ENCODE results near the gene BCAP29. TPM values are rescaled to one million over a fixed set of nuclear protein-coding genes. Genes with fewer than 3 reads are reported as not detected.

BCAP29 gene
- total RNA-seq, 6 donors from 2014 or later = 29.6 to 97.0 (median 62.2) TPM

DNA sequence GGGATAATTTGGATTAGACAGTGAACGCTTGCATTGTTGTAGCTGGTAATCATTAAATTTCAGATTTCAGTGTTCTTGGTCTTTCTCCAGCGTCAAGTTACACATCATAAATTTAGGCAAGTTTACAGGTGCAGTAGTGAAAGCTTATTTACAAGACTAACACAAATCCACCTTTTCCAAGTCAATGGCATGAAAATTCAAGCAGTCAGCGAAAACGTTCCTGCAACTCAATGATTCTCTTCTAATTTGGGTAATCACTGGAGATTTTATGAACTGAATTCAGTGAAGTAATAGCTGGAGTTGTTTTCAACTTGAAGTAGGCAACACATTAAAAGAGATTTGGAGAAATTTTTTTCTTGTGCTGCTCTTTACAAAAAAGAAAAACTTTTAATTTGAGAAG lies 17.9 kb downstream of the BCAP29 start:
- TF ChIP-seq POLR2A (IDR thresholded peaks at IDR 0.05) = no peak
- TF ChIP-seq, protein P1, sequence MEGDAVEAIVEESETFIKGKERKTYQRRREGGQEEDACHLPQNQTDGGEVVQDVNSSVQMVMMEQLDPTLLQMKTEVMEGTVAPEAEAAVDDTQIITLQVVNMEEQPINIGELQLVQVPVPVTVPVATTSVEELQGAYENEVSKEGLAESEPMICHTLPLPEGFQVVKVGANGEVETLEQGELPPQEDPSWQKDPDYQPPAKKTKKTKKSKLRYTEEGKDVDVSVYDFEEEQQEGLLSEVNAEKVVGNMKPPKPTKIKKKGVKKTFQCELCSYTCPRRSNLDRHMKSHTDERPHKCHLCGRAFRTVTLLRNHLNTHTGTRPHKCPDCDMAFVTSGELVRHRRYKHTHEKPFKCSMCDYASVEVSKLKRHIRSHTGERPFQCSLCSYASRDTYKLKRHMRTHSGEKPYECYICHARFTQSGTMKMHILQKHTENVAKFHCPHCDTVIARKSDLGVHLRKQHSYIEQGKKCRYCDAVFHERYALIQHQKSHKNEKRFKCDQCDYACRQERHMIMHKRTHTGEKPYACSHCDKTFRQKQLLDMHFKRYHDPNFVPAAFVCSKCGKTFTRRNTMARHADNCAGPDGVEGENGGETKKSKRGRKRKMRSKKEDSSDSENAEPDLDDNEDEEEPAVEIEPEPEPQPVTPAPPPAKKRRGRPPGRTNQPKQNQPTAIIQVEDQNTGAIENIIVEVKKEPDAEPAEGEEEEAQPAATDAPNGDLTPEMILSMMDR (IDR thresholded peaks at IDR 0.05) = no peak
- H3K27me3 ChIP-seq = no peaks in the 10 kb centered on the region
- H3K4me1 ChIP-seq = peaks cover 0 to 9% (median 4%) of the 10 kb centered on the region in 4 donors
- DNase-seq = no peak
- ATAC-seq (ENCODE audit: low FRiP score in 2 of 2) = no peak
- H3K4me3 ChIP-seq = no peak overlapping the region
- no peaks in the 10 kb centered on the region for H3K9me3 ChIP-seq
- H3K27ac ChIP-seq = no peak overlapping the region
- WGBS, 2 donors = 93 to 97% methylated on average over 4 of the region's 4 CpGs
- H3K36me3 ChIP-seq = peaks cover 0 to 68% (median 14%) of the 10 kb centered on the region in 4 donors

DNA sequence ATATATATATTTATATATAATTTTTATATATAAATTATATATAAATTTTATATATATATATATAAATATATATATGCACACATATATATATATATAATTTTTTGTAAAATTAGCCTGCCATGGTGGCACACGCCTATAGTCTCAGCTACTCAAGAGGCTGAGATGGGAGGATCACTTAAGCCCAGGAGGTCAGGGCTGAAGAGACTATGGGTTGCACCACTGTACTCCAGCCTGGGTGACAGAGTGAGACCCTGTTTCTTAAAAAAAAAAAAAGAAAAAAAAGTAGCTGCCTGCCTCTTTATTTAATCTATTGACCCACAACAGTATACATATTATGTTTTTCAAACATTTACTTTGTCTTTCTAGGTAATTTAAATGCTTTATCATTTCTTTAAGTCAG lies 19.2 kb downstream of the BCAP29 start:
- Histone ChIP-seq H3K9me3 (no peaks in the 10 kb centered on the region), H3K27ac (no peak overlapping the region), H3K27me3 (no peaks in the 10 kb centered on the region), H3K4me3 (no peak overlapping the region), H3K36me3 (peaks cover 0 to 67% (median 14%) of the 10 kb centered on the region in 4 donors), H3K4me1 (peaks cover 0 to 9% (median 4%) of the 10 kb centered on the region in 4 donors)
- 96 to 100% methylated on average over 1 of the region's 1 CpG for WGBS, 2 donors
- ATAC-seq (ENCODE audit: low FRiP score in 2 of 2) (no peak), DNase-seq (no peak)
- TF ChIP-seq POLR2AphosphoS5 (IDR thresholded peaks at IDR 0.05) (no peak), EP300 (IDR thresholded peaks at IDR 0.05) (no peak), POLR2A (IDR thresholded peaks at IDR 0.05) (no peak)
- TF ChIP-seq, protein P1 (IDR thresholded peaks at IDR 0.05) = no peak

DNA sequence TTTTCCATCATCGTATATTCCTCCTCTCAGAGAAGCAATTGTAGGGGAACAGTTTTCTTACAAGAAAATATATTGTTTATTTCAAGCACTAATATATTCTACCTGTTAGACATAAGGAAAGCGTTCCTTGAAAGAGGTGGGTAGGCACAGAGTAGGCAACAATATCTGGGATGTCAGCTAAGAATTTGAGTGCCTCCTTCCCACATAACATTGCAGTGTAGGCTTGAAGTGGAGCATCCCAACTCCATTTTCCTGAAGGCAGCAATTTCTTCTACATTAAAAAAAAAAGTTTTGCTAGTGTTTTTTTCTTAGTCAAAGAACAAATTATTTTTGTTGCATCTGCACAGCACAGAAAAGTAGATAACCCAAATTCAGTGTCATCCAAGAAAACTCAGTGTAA lies 20.8 kb downstream of the BCAP29 start:
- peaks cover 0 to 62% (median 9%) of the 10 kb centered on the region in 4 donors for H3K36me3 ChIP-seq

DNA sequence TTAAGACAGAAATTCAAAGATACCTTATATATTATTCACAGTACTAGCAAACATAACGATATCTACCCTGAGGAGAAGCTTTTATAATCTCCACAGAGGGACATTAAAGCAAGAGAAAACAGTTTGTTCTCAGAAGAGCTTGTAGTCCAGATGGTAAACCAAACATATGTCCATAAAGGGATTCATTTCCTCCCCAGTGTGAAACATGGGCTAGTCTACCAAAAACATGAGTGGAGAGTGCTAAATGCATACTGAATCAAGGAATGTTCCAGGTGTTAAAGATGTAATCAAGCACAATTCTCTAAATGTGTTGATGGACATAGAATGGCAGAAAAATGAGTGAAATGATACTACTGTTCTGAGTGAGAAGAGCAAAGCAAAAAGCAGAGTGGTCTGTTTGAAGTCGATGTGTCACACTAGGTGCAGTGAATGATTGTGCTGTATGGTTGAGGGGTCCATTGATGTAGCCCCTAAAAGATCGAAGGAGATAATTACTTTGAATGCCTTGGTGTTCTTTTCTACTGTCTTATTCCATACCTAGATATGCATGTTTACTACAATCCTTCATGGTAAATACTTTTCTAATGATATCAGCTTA lies 25.3 kb downstream of the BCAP29 start:
- ATAC-seq (ENCODE audit: low FRiP score in 2 of 2) (no peak), DNase-seq (no peak)
- 91 to 96% methylated on average over 3 of the region's 3 CpGs for WGBS, 2 donors
- Histone ChIP-seq H3K27me3 (no peaks in the 10 kb centered on the region), H3K27ac (no peak overlapping the region), H3K36me3 (peaks cover 0 to 40% (median 5%) of the 10 kb centered on the region in 4 donors), H3K4me1 (peaks cover 0 to 14% (median 0%) of the 10 kb centered on the region in 4 donors), H3K9me3 (no peaks in the 10 kb centered on the region), H3K4me3 (no peak overlapping the region)
- TF ChIP-seq POLR2A (IDR thresholded peaks at IDR 0.05) (no peak), POLR2AphosphoS5 (IDR thresholded peaks at IDR 0.05) (no peak), EP300 (IDR thresholded peaks at IDR 0.05) (no peak)
- TF ChIP-seq, protein P1 (IDR thresholded peaks at IDR 0.05) = no peak

More for the DNA sequence above, 20.8 kb downstream of the BCAP29 start:
- TF ChIP-seq POLR2A (IDR thresholded peaks at IDR 0.05) = no peak
- TF ChIP-seq EP300 (IDR thresholded peaks at IDR 0.05) = no peak
- no peak for TF ChIP-seq POLR2AphosphoS5 (IDR thresholded peaks at IDR 0.05)
- TF ChIP-seq, protein P1 (IDR thresholded peaks at IDR 0.05) = no peak
- H3K4me3 ChIP-seq = no peak overlapping the region
- 92 to 97% methylated on average over 2 of the region's 2 CpGs for WGBS, 2 donors
- ATAC-seq (ENCODE audit: low FRiP score in 2 of 2) = no peak
- H3K27me3 ChIP-seq = no peaks in the 10 kb centered on the region
- peaks cover 0 to 9% (median 0%) of the 10 kb centered on the region in 4 donors for H3K4me1 ChIP-seq
- H3K9me3 ChIP-seq = no peaks in the 10 kb centered on the region
- no peak overlapping the region for H3K27ac ChIP-seq
- DNase-seq = no peak

DNA sequence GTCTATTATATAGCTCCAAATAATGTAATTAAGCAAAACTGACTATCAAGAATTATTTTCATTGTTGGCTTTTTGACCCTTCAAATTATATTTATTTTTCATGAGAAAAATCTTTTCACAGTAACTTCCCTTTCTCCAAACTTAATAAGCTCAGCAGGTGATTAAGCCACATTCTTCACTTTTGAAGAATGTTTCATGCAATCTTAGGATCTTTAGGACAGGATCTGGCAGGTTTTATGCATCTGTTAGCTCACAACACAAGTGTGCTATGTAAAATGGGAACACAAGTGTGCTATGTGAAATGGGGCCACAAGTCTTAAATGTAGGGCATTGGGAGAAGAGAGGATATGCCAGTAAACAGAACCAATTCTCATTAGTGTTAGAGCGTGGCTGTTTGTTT lies 26.3 kb downstream of the BCAP29 start:
- no peak for DNase-seq
- TF ChIP-seq POLR2A (IDR thresholded peaks at IDR 0.05) = no peak
- no peak for TF ChIP-seq POLR2AphosphoS5 (IDR thresholded peaks at IDR 0.05)
- TF ChIP-seq, protein P1 (IDR thresholded peaks at IDR 0.05) = no peak
- TF ChIP-seq EP300 (IDR thresholded peaks at IDR 0.05) = no peak
- Histone ChIP-seq H3K27ac (no peak overlapping the region), H3K27me3 (no peaks in the 10 kb centered on the region), H3K4me1 (peaks cover 0 to 15% (median 0%) of the 10 kb centered on the region in 4 donors), H3K4me3 (no peak overlapping the region), H3K9me3 (no peaks in the 10 kb centered on the region), H3K36me3 (peaks cover 0 to 30% (median 0%) of the 10 kb centered on the region in 4 donors)
- no peak for ATAC-seq (ENCODE audit: low FRiP score in 2 of 2)
- WGBS, 2 donors = 97 to 100% methylated on average over 1 of the region's 1 CpG

Measured in upper lobe of left lung (tissue), 6 donors.